ENCODE results near the gene HECW1. TPM values are rescaled to one million over a fixed set of nuclear protein-coding genes. Genes with fewer than 3 reads are reported as not detected.

Gene HECW1
- total and polyA plus RNA-seq, 8 donors, result 0.29 to 5.1 (median 3.2) TPM

GRCh38 chr7:43249823-43250145 is 137.3 kb downstream of the HECW1 start:
- no peaks in the 10 kb centered on the region for H3K9me3 ChIP-seq
- H3K27ac ChIP-seq, result no peak overlapping the region
- DNase-seq, result no peak
- H3K4me3 ChIP-seq, result no peak overlapping the region
- no peak for ATAC-seq
- no peaks in the 10 kb centered on the region for H3K36me3 ChIP-seq
- peaks cover 0 to 23% of the 10 kb centered on the region in 2 donors for H3K27me3 ChIP-seq
- no peaks in the 10 kb centered on the region for H3K4me1 ChIP-seq
- no peak for TF ChIP-seq CTCF (IDR thresholded peaks at IDR 0.05)
- intact Hi-C loops (cut with DNase I), result no loop called here

DNA sequence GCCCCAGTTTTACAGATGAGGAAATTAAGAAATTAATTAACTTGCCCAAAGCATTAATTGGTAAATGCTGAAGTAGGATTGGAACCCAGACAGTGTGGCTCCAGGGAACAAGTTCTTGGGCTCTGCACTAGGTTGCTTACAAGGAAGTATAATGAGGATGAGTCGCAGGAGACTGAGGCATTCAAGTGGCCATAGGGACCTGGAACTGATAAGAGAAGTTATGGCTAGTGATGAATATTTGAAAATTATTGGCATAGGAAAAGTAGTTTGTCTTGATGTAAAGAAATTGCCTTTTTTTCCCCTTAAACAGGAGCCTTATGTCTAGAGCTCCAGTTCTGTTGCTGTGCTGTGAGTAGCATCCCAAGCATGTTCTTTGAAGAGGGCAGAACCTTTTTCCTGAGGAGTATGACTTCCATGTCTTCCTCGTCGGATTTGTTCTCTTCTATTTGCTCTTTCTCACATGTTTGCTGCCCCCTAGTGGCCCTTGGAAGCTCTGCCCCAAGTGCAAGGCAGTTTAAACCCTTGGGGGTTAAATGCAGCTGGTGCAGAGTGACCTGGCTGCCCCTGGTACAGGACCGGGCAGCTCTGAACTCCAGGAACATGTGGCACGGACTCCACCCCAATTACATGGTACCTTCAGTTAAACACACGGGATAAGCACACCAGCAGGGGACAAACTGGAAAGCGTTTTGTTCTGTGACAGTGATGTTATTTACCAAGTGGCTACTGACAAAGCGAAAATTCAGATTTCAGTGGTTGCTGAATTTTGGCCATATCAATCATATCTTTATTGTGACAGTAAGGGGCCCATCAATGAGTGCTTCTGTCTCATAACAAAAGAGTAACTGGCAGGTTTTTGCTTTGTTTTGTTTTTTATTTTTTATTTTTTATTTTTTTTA is 148.8 kb downstream of the HECW1 start:
- Histone ChIP-seq H3K9me3 (no peaks in the 10 kb centered on the region), H3K27ac (no peak overlapping the region), H3K27me3 (peaks cover 0 to 13% of the 10 kb centered on the region in 2 donors), H3K36me3 (no peaks in the 10 kb centered on the region), H3K4me1 (no peaks in the 10 kb centered on the region), H3K4me3 (no peak overlapping the region)
- intact Hi-C loops (cut with DNase I), result loop anchor here in 1 of 2 donors (5.0 kb wide), 1 partner anchor 314 kb away; no protein-coding TSS in a partner anchor
- peak; percentile 87 to 93 for TF ChIP-seq CTCF (IDR thresholded peaks at IDR 0.05)
- DNase-seq, result peak in 3 of 4 donors; percentile 49 to 79 (median 59)
- peak; percentile 96 for ATAC-seq

GRCh38 chr7:43265139-43265538 is 152.7 kb downstream of the HECW1 start:
- no peak for ATAC-seq
- no peak for TF ChIP-seq CTCF (IDR thresholded peaks at IDR 0.05)
- intact Hi-C loops (cut with DNase I), result no loop called here

DNA sequence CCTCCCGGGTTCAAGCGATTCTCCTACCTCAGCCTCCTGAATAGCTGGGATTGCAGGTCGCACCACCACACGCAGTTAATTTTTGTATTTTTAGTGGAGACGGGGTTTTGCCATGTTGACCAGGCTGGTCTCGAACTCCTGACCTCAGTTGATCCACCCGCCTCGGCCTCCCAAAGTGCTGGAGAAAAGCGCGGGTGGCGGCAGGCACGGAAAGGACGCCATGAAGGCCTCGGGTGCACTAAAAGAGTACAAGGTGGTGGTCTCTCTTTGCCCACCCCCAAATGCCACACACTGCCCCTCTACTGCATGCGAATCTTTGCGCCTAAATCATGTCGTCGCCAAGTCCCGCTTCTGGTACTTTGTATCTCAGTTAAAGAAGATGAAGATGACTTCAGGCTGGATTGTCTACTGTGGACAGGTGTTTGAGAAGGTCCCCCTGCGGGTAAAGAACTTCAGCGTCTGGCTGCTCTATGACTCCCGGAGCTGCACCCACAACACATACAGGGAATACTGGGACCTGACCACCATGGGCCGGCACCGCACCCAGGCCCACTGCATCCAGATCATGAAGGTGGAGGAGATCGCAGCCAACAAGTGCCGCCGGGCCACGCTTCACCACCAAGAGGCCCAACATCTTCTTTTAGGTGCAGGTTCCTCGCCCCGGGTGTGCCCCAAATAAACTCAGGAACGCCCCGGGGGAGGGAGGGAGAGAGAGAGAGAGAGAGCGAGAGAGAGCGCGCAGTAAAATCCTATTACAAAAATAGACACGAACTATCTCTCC is 161.7 kb downstream of the HECW1 start:
- intact Hi-C loops (cut with DNase I), result no loop called here
- H3K27ac ChIP-seq, result no peak overlapping the region
- peaks cover 0 to 9% of the 10 kb centered on the region in 2 donors for H3K27me3 ChIP-seq
- DNase-seq (no peak), ATAC-seq (no peak)
- H3K9me3 ChIP-seq, result peaks cover 0 to 10% of the 10 kb centered on the region in 2 donors
- H3K4me3 ChIP-seq, result no peak overlapping the region
- H3K36me3 ChIP-seq, result no peaks in the 10 kb centered on the region
- no peak for TF ChIP-seq CTCF (IDR thresholded peaks at IDR 0.05)
- H3K4me1 ChIP-seq, result no peaks in the 10 kb centered on the region

More at GRCh38 chr7:43265139-43265538, 152.7 kb downstream of the HECW1 start:
- no peak for DNase-seq
- Histone ChIP-seq H3K27ac (no peak overlapping the region), H3K27me3 (peaks cover 0 to 18% of the 10 kb centered on the region in 2 donors), H3K4me3 (no peak overlapping the region), H3K4me1 (no peaks in the 10 kb centered on the region), H3K36me3 (no peaks in the 10 kb centered on the region), H3K9me3 (no peaks in the 10 kb centered on the region)

DNA sequence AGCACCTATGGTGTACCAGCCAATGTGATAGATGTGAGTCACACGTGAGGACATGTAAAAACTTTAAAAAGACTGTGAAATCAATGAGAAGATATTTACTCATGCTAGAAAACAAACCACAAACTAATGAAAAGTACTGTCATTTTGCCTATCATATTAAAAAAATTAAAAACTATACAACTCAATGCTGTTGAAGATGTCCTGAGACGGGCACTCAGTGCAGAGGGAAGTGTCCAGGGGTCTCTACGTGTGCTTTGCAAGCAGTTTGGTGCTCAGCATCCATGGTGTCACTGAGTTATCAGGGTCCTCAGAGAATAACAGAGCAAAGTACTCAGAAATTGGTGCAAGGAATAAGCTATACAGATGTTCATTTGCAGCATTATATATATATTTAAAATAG is 162.3 kb downstream of the HECW1 start:
- H3K27ac ChIP-seq, result no peak overlapping the region
- H3K4me1 ChIP-seq, result no peaks in the 10 kb centered on the region
- intact Hi-C loops (cut with DNase I), result no loop called here
- no peak overlapping the region for H3K4me3 ChIP-seq
- H3K9me3 ChIP-seq, result peaks cover 0 to 10% of the 10 kb centered on the region in 2 donors
- no peak for ATAC-seq
- no peaks in the 10 kb centered on the region for H3K36me3 ChIP-seq
- no peak for TF ChIP-seq CTCF (IDR thresholded peaks at IDR 0.05)
- DNase-seq, result no peak
- peaks cover 0 to 4% of the 10 kb centered on the region in 2 donors for H3K27me3 ChIP-seq

All from left lung (tissue), 10 donors.